Vagina (tissue), 2 donors: ENCODE data around the gene SPAG16. TPM values are rescaled to one million over a fixed set of nuclear protein-coding genes. Genes with fewer than 3 reads are reported as not detected.

Experiments used
- DNase-seq, 2 donors: peaks; one replicate each; pipeline ENCODE4 v3.0.0-alpha.2; 2017; ENCODE audit errors: extremely low spot score in 2 of 2
- H3K27ac ChIP-seq: fragments of 200-600 bp; sonication (generic); one replicate; pipeline ENCODE4 v1.5.1; 2019
- H3K27me3 ChIP-seq: fragments of 200-600 bp; sonication (generic); one replicate; pipeline ENCODE4 v1.5.1; 2019
- H3K36me3 ChIP-seq, 2 donors: fragments of 200-600 bp; sonication (generic); one replicate each; pipeline ENCODE4 v1.5.1; 2017 to 2019
- H3K4me1 ChIP-seq: fragments of 200-600 bp; sonication (generic); one replicate; pipeline ENCODE4 v1.5.1; 2019
- H3K4me3 ChIP-seq, 2 donors: fragments of 200-600 bp; sonication (generic); 1 replicate in 1 of 2; 2 replicates in 1 of 2; pipeline ENCODE4 v1.5.1; 2016 to 2019
- H3K9me3 ChIP-seq: fragments of 200-600 bp; sonication (generic); one replicate; pipeline ENCODE4 v1.5.1; 2019
- CTCF ChIP-seq, 3 experiments: fragments of 450-650 bp in 2 of 3; fragments of 200-600 bp in 1 of 3; sonication (generic) in 1 of 3; IDR thresholded peaks; one replicate each; pipeline ENCODE4 v1.5.1; 2017 to 2019; ENCODE audit warnings: antibody characterized with exemption in 3 of 3, mild to moderate bottlenecking in 2 of 3, moderate library complexity in 2 of 3
- POLR2A ChIP-seq, 2 donors: fragments of 450-650 bp; IDR thresholded peaks; one replicate each; pipeline ENCODE4 v1.6.1; 2017; ENCODE audit warnings: antibody characterized with exemption in 2 of 2, mild to moderate bottlenecking in 2 of 2, moderate library complexity in 2 of 2
- POLR2AphosphoS5 ChIP-seq, 2 donors: sonication (generic); formaldehyde crosslinking; IDR thresholded peaks; one replicate each; pipeline ENCODE4 v1.9.0; 2017; ENCODE audit warnings: antibody characterized with exemption in 2 of 2, mild to moderate bottlenecking in 2 of 2, low read depth in 1 of 2; ENCODE audit not compliant: insufficient read depth in 1 of 2
- intact Hi-C: fragments of 100-400 bp; cut with DNase I; formaldehyde crosslinking; loops from one replicate; pipeline ENCODE4 v1.15.1; 2023
- total RNA-seq: library from RNA; depleted of rRNA; stranded (reverse); fragments of >200 nt; gene quantifications from one replicate; pipeline ENCODE4 v1.2.3, GENCODE V29; 2016

SPAG16 gene
- total RNA-seq, 1 donor from 2014 or later = 30.2 TPM

- intact Hi-C loops = no loop called here
- TF ChIP-seq POLR2A (IDR thresholded peaks at IDR 0.05) = no peak
- no peak for TF ChIP-seq POLR2AphosphoS5 (IDR thresholded peaks at IDR 0.05; ENCODE audit: insufficient read depth in 1 of 2, low read depth in 1 of 2)
- no peak for TF ChIP-seq CTCF (IDR thresholded peaks at IDR 0.05)
- no peaks in the 10 kb centered on the region for H3K27me3 ChIP-seq
- no peak overlapping the region for H3K4me3 ChIP-seq
- H3K4me1 ChIP-seq = no peaks in the 10 kb centered on the region
- no peaks in the 10 kb centered on the region for H3K36me3 ChIP-seq
- no peak overlapping the region for H3K27ac ChIP-seq
- no peaks in the 10 kb centered on the region for H3K9me3 ChIP-seq
- DNase-seq = no peak
These were observed 820.0 kb downstream of the SPAG16 start for GRCh38 chr2:214104219-214104618.

- Histone ChIP-seq H3K27ac (no peak overlapping the region), H3K36me3 (no peaks in the 10 kb centered on the region), H3K4me3 (no peak overlapping the region), H3K9me3 (no peaks in the 10 kb centered on the region), H3K27me3 (no peaks in the 10 kb centered on the region), H3K4me1 (no peaks in the 10 kb centered on the region)
- TF ChIP-seq POLR2AphosphoS5 (IDR thresholded peaks at IDR 0.05; ENCODE audit: insufficient read depth in 1 of 2, low read depth in 1 of 2) = no peak
- TF ChIP-seq CTCF (IDR thresholded peaks at IDR 0.05) = no peak
- no peak for TF ChIP-seq POLR2A (IDR thresholded peaks at IDR 0.05)
- DNase-seq = no peak
- intact Hi-C loops = no loop called here
These were observed 820.7 kb downstream of the SPAG16 start for GRCh38 chr2:214104967-214105366.

GRCh38 chr2:214107726-214108125 lies 823.5 kb downstream of the SPAG16 start:
- Histone ChIP-seq H3K27ac (no peak overlapping the region), H3K9me3 (no peaks in the 10 kb centered on the region), H3K4me1 (no peaks in the 10 kb centered on the region), H3K36me3 (no peaks in the 10 kb centered on the region), H3K27me3 (no peaks in the 10 kb centered on the region), H3K4me3 (no peak overlapping the region)
- no peak for TF ChIP-seq CTCF (IDR thresholded peaks at IDR 0.05)
- TF ChIP-seq POLR2A (IDR thresholded peaks at IDR 0.05) = no peak
- TF ChIP-seq POLR2AphosphoS5 (IDR thresholded peaks at IDR 0.05; ENCODE audit: insufficient read depth in 1 of 2, low read depth in 1 of 2) = no peak
- intact Hi-C loops = no loop called here
- DNase-seq = no peak

GRCh38 chr2:214108598-214108997 lies 824.3 kb downstream of the SPAG16 start:
- Histone ChIP-seq H3K9me3 (no peaks in the 10 kb centered on the region), H3K27ac (no peak overlapping the region), H3K27me3 (no peaks in the 10 kb centered on the region), H3K36me3 (no peaks in the 10 kb centered on the region), H3K4me1 (no peaks in the 10 kb centered on the region), H3K4me3 (no peak overlapping the region)
- DNase-seq = no peak
- TF ChIP-seq CTCF (IDR thresholded peaks at IDR 0.05) (no peak), POLR2AphosphoS5 (IDR thresholded peaks at IDR 0.05; ENCODE audit: insufficient read depth in 1 of 2, low read depth in 1 of 2) (no peak), POLR2A (IDR thresholded peaks at IDR 0.05) (no peak)
- intact Hi-C loops = no loop called here

- Histone ChIP-seq H3K4me3 (no peak overlapping the region), H3K4me1 (no peaks in the 10 kb centered on the region), H3K9me3 (no peaks in the 10 kb centered on the region), H3K36me3 (no peaks in the 10 kb centered on the region), H3K27ac (no peak overlapping the region), H3K27me3 (no peaks in the 10 kb centered on the region)
- intact Hi-C loops = no loop called here
- TF ChIP-seq POLR2AphosphoS5 (IDR thresholded peaks at IDR 0.05; ENCODE audit: insufficient read depth in 1 of 2, low read depth in 1 of 2) (no peak), POLR2A (IDR thresholded peaks at IDR 0.05) (no peak), CTCF (IDR thresholded peaks at IDR 0.05) (no peak)
- no peak for DNase-seq
These were observed 832.8 kb downstream of the SPAG16 start for GRCh38 chr2:214117054-214117453.
